ENCODE measurements around the gene ATF3.
"Not testable (repeated sequence)": the region's sequence is repeated elsewhere in the genome, so short reads cannot be mapped to it uniquely, and the experiment has no call there.

Gene ATF3

DNA sequence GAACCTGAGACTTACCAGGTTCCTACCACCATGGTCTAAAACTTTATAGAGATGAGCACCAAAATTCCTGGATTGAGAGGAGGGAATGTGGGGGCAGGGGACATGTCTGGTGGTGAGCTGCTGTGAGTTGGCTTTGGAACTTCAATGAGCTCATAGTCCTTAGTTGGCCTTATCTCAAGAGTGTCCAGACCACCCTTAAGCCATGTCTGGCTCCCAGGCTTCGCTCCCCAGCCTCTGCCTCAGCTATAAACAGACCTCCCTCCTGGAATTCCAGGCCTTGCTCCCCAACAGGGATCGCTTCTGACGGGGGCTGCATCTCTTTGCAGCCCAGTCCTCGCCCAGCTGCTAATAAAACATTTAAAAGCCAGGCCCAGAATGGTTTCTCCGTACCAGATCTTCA lies 19.5 kb downstream of the ATF3 start:
- no peak for DNase-seq (ENCODE audit: low spot score)

DNA sequence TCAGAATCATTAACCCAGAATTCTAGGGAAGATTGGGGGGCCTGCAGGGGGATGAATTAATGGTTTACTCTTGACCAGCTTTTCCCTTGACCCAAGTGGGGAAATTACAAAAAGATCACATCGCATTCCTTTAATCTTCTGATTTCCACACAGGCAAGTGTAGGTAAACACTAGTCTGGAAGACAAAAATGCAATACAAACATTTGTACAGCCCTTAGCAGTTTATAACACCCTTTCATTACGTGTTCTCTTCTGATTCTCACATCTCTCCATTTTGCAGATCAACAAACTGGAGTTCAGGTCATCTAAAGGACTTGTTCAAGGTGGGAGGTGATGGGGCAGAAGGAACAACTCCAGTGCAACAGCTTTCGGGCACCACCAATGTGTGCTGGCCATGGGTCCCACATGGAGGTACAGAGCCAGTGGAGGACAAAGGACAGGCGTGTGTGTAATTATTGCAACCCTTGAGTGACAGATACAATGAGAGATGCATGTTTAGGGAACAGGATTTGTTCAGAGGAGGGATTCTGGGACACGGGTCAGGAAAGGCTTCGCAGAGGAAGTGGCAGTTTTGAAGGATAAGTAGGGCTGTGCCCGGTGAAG lies 20.4 kb downstream of the ATF3 start:
- no peak for DNase-seq (ENCODE audit: low spot score)

DNA sequence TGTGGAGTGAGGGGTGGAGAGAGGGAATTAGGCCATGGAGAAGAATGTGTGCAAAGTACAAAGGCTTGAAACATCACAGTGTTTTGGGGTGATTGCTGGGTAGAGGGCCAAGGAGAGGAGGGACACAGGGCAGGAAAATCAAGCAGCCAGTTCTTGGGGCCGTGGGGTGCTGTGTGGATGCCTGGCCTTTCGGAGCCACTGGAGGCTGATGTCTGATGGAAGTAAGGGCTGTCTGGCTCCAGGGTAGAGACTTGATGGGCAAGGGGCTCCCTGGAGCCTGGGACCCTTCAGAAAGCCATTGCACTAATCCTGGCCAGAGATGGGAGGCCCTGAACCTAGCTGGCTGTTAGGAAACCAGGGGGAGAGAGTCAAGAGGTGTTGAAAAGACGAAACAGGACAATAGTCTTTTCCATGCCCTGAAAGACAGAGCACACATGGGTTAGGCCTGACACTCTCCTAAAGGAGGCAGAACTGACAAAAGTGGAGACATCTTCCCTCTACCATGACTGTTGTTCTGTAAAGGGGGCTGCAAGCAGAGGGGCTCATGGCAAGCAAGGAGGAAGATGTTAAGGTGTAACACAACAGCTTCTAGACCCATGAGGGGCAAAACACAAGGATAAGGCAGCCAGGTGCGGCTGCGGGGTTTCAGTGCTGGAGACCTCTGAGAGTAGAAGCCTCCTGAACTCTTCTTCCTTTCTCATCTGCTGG lies 21.0 kb downstream of the ATF3 start:
- DNase-seq (ENCODE audit: low spot score), result no peak

DNA sequence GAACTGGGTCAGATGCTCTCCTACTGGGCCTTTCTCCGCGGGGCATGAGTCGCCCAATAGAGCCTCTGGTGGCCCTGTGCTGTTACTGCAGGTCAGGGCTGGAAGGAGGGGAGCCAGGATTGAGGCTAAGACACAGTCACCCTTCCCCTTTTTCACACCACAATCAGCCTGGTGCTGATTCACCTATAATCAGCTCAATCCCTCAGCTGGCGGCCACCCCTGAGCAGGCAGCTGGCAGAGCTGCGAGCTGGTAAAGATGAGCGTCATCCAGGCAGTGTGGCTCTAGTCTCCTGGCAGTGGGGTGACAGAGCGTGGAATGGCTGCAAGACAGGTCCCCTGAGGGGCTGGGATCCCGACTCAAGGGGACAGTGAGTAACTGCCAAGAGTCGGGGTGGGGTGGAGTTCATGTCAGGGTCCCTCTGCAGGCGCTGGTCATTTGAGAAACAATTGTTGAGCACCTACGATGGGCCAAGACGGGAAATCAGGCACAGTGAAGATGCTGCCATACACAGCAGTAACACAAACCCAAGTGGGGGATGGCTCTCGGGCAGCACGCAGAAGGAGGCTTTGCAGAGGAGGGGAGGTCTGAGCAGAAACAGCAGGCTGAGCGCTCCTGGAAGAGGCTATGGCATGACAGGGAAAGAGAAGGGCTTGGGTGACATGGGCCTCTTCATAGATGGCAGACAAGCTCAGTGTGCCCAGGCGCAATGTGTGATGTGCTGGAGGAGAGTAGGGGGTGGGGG lies 21.8 kb downstream of the ATF3 start:
- no peak for DNase-seq (ENCODE audit: low spot score)

DNA sequence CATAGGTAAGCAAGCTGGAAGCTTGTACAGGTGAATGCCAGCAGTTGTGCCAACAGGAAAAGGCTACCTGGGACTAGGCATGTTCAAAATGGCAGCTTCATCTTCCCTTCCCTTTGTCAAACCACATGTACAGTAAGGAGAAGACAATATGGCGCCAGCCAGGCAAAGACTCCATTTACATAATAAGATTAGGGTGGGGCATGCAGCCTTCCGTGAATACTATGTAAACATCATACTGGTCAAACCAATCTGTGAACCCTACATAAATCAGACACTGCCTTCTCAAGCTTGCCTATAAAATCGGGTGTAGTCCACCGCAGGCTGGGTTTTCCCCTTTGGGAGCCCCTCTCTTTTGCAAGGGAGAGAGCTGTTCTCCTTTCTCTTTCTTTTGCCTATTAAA lies 24.6 kb downstream of the ATF3 start:
- DNase-seq (ENCODE audit: low spot score), result no peak

DNA sequence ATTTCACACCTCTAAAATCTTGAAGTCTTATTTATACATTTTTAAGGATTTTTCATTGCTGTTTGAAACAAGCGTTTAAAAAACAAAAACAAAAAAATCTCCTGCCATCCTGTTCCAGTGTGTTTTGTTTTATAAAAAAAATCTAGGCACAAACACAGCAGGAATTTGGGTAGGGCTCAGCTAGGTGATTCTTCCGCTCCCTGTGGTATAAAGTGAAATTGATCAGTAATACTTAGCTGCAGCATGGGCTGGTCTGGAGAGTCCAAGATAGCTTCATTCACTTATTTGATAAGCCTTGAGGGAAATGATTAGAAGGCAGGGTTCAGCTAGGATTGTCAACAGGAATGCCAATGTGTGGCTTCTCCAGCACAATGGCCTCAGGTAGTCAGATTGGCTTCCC lies 25.7 kb downstream of the ATF3 start:
- no peak for DNase-seq (ENCODE audit: low spot score)

DNA sequence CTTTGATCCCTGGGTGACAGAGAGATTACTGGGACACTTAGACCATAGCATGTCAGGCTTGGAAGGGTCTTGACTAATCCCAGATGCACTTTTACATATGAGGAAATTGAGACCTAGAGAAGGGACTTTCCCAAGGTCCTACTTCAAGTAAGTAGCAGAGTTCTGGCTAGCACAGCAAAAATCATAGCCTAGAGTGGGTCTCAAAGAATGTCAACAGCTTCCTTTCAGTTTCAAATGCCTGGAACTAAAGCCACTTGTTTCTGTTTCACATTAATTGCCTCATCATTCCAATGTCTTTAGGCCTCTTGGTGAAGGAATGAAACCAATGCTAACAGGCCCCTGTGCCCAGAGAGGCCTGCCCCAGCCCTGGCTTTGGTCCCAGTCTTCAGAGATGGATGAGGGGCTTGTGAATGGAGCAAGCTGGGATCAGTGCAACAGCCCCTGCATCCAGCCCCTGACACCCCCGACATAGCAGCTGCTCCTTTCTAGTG lies 26.6 kb downstream of the ATF3 start:
- no peak for DNase-seq (ENCODE audit: low spot score)

DNA sequence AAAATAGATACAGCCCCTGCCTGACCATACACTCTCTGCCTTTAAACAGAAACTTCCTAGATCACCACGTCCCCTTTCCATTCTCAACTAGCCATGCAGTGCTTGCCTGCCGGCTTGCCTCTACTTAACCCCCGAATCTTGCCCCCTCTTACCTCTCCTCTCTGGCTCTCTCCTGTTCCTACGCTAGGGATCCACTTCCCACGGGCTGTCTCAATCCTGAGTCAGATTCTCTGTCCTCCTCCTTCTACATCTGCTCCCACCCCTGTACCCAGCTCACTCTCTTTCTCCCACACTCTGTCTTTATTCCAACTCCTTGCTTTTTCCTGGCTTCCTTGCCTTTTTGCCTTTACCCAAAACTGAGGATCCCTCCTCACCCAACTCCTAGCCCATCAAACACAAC lies 29.3 kb downstream of the ATF3 start:
- DNase-seq (ENCODE audit: low spot score), result no peak

DNA sequence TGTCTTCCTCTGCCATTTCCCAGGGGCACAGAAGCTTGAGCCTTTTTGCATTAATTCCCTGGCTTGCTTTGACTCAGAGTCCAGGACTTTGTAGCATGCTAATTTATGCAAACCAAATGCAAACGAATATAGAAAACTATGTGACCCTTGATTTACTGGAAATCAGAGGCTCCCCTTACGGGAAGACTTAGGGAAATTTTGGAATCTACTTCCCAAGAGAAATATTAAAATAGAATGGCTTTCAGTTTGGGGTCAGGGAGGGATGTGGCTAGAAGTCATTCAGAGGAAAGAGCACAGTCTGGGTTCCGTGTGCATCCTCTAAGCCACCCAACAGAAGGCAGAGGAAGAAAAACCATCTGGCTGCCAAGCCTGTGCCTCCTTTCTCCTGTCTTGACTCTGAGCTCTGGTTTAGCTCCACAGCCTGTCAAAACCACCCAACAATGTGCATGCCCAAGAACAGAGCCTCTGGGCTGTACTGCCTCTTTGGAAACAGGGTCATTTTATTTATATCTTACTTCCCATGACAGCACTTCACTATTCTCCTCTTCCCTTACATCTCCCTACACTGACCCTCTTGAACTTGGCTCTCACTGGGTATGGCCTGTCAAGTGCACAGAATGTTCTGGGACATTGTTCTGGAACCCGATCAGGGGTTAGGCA lies 30.1 kb downstream of the ATF3 start:
- no peak for DNase-seq (ENCODE audit: low spot score)

DNA sequence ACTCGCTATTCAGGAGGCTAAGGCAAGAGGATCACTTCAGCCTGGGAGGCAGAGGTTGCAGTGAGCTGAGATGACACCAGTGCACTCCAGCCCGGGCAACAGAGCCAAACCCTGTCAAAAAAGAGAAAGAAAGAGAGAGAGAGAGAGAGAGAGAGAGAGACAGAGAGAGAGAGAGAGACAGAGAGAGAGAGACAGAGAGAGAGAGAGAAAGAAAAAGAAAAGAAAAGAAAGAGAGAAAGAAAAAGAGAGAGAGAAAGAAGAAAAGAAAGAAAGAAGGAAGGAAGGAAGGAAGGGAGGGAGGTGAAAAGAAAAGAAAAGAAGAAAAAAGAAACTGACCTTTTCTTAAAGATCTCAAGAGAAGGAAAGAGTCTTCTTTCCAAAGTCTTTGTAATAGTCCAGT lies 31.0 kb downstream of the ATF3 start:
- not testable (repeated sequence) for DNase-seq (ENCODE audit: low spot score)

DNA sequence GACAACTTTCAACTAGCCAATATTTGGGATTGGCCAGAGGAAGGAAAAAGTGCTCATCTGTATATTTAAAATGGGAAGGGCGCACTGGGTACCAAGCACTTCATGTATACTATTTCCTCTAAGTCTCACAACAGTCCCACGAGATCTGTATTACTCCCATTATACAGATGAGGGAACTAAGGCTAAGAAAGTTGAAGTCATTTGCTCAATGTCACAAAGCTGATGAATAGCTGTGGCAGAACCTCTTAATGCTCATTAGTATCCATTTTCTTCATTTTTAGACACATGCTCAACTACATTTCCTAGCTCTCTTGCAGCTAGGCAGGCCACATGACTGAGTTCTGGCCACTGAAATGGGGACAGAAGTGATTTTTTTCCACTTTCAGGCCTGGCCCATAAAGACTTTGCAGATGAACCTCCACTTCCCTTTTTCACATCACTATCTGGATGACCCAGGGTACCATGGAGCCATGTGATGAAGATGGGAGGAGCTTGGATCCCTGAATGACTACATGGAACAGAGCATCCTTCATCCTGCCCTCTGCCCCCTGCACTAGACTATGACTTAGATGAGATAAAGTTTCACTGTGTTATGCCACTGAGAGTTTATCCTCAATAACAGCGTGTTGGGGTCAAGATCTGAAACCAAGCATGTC lies 31.8 kb downstream of the ATF3 start:
- no peak for DNase-seq (ENCODE audit: low spot score)

DNA sequence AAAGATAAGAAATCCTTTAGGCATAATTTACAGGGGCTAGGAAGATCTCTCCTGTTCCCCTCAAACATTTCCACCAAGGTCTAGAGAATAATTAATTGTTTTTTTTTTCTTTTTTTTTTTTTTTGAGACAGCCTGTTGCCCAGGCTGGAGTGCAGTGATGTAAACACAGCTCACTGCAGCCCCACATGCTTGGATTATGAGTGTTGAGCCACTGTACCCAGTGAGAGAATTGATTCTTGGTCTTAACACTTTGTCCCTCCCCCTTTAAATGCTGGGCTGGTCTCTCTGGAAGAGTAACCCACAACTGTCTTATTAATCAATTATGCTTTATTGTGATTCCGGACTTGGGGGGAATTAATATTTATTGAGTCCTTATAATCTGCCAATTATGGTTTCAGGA lies 33.4 kb downstream of the ATF3 start:
- DNase-seq (ENCODE audit: low spot score), result no peak

DNA sequence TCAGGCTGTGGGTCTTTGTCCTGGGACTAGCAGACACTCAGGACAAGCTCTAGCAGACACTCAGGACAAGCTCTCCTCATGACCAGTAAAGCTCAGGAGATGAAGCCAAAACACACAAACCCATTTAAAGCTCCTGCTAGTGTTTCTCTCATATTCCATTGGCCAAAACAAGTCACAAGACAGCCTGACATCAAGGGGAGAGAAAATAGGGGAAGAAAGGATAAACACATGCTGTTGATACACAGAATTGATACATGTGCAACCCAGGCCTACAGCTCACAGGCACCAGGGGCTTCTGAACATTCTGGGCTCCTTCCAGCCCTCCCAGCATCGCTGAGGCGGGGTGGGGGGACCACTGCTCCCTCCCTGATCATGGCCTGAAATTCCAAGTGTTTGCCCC lies 35.3 kb downstream of the ATF3 start:
- DNase-seq (ENCODE audit: low spot score), result peak; percentile 40

DNA sequence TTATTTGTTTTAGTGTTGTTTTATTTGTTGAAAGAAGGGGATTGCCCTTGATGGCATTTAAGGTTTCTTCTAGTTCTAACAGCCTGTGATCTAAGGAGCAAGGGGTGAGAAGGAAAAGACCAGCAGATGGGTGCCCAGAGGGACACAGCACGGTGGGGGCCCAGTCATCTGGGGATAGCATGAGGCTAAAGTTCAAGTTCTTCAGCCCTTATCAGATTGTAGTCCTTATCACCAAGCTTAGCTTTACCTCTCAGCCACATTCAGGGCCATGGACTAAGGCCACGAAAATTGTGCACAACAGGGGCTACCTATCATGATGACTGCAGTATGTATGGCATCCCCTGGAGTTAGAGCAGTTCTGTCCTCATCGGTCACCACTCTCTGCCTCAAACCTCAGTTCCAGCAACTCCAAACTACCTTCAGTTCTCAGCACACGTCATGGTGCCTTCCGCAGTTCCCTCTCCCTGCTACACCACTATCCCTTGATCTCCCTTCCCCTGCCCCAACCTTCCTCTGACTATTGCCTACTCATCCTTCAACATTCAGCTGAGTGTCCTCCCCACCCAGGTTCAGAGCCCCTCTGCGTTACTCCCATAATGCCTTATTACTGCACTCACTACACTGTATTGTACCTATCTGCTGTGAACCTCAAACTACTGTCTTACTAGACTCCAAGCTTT lies 36.4 kb downstream of the ATF3 start:
- no peak for DNase-seq (ENCODE audit: low spot score)

DNA sequence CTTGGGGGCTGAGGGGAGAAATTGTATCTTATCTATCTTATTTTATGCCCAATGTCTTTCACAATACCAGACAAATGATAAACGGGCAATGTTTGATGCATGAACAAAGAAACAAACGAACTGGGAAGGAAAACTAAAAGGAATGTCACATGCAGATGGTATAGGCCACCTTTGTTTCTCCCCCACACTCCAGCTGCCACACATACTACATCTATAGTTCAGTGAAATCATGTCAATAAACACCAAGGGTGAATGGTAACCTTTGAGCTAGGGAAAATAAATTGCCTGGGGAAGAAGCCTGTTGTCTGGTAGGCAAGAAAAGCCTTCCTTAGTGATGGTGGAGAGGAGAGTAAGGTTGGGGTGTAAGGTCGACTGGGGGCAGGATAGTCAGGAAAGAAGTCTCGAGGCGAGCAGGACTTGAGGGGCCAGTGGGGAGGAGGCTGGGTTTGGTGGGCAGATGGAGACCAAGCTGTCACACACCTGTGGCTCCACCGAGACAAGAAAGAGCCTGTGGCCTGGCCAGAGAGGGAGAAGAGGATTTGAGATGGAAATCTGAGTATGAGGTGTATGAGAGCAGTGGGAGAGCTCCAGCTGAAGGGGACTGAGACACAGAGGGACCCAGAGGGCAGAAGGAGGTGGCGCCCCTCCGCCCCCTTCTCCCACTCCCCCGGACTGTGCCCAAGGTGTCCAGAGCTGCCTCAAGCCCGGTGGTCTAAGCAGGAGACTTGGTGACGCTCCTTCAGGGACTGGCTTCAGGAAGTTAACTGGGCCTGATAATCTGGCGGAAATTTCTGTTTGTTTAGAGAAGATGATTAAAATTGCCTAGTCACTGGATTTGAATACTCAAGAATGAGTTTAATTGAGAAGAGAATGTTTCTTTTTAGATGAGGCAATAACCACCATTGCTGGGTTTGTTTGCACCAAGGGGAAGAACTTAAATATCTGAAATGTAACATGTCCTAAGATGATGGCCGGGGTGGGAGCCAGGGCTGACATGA lies 37.3 kb downstream of the ATF3 start:
- no peak for DNase-seq (ENCODE audit: low spot score)

DNA sequence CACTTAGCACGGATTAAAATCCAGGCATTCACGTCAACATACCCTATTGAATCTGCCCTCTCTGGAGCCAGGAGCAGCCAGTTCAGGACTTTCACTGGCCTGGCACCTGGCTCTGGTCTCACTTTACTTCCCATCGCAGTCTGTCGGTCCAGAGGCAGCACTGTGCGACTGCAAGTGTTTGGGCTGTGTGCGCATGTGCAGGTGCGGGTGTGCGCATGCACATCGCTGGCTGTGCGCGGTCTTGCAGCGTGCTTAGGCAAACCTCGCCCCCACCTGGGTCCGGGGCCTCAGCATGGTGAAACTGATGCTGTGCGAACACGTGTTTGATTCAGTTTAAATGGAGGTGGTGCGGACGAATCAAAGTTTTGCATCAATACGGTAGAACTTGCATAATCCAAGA lies 38.0 kb downstream of the ATF3 start:
- DNase-seq (ENCODE audit: low spot score), result no peak

DNA sequence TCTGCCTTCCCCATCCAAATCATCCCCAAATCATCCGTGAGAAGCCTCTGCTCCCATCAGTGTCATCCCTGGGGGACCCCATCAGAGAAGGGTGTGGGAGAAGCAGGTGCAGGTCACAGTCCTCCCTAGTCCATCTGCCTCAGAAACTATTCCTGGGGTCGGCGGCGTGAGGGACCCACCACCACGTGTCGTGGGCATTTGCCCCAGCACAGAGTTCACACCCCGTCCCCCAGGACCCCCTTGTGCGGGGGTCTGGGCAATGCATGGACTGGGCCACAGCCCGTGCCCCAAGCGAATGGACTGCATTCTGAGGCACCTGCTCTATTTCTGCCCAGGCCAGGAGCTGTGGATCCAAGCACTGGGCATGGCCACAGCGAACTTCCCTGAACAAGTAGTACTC lies 38.4 kb downstream of the ATF3 start:
- DNase-seq (ENCODE audit: low spot score), result no peak

DNA sequence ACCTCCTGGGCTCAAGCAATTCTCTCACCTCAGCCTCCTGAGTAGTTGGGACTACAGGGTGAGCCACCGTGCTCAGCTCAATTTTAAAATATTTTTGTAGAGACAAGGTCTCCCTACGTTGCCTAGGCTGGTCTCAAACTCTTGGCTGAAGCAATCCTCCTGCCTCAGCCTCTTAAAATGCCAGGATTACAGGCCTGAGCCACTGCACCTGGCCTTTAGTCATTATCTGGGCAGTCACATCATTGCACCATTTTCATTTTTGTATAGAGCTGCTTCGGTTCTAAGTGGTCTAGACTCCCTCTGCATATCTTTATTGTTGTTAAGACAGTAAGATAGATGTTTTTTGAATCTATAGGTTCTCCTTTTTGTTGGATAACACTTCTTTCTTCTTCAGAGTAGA lies 39.9 kb downstream of the ATF3 start:
- DNase-seq (ENCODE audit: low spot score), result no peak

DNA sequence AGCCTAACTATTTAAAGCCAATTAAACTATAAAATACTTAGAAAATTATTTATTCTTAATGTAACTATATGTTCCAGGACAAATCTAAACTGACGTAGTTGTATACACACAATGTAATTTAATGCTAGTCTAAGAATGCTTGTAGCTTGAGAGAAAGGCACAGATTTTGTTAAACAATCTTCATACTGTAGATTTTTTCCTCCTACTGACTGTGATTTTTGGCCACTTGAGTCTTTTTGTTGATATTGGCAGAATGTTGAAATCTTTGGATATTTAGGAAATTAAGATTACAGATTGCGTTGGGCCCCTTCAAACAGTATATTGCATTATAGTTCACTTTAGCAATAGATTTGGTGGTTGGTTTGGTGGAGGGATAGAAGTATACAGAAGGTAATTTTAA lies 40.5 kb downstream of the ATF3 start:
- DNase-seq (ENCODE audit: low spot score), result no peak

DNA sequence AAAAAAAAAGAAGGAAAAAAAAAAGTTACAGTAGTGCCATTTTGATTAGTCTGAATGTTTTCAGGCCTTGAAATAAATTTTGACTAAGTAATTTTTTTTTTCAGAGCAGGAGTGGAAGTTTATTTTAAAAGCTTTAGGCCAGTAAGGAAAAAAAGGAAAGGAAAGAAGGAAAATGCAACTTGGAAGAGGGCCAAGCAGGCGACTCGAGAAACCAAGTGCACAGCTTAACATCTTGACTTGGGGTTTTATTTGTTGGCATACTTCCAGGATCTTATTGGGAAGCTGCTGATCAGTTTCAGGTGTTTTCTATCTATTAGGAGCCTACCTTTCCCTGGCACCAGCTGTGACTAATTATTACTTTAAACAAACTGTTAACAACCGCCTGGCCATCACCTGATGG lies 41.7 kb downstream of the ATF3 start:
- no peak for DNase-seq (ENCODE audit: low spot score)
